Panc1 (cell line): Measurements from ENCODE around the gene HHEX. TPM values are rescaled to one million over a fixed set of nuclear protein-coding genes. Genes with fewer than 3 reads are reported as not detected.

Source experiments
- ATAC-seq: fragments of 200-7000 bp; cut with Tn5 transposase; 2 replicates; pipeline ENCODE4 v1.9.1; 2020; ENCODE audit warnings: mild to moderate bottlenecking, moderate library complexity
- BruUV-seq: library from RNA; stranded (reverse); fragments of 400-500 nt; replicated peaks from 2 replicates; lab custom pipeline; 2021; lab: Mats Ljungman, UMichigan
- CTCF ChIA-PET: fragments of 300-600 bp; sonication (Branson Sonifier 250); formaldehyde crosslinking; loops from one replicate; lab custom pipeline; 2022; ENCODE audit warnings: antibody characterized with exemption; lab: Charles Lee
- POLR2A ChIA-PET: fragments of 300-600 bp; sonication (Branson Sonifier 250); formaldehyde crosslinking; loops from one replicate; lab custom pipeline; 2022; ENCODE audit warnings: antibody characterized with exemption; lab: Charles Lee
- DNase-seq: peaks from one replicate; pipeline ENCODE4 v3.0.0-alpha.2; 2010; ENCODE audit warnings: low read depth, low spot score
- H3K27ac ChIP-seq: 2 replicates; pipeline ENCODE4 v1.5.1; 2011; ENCODE audit warnings: mild to moderate bottlenecking, low read length, inconsistent platforms
- H3K27me3 ChIP-seq: fragments of 200-500 bp; sonication (Bioruptor generic); 2 replicates; pipeline ENCODE4 v1.6.0; 2014; ENCODE audit warnings: low read length, inconsistent platforms; ENCODE audit not compliant: control insufficient read depth, insufficient read depth
- H3K36me3 ChIP-seq: fragments of 200-500 bp; sonication (Bioruptor generic); 2 replicates; pipeline ENCODE4 v1.5.1; 2014; ENCODE audit warnings: inconsistent platforms, mild to moderate bottlenecking, low read length, moderate library complexity; ENCODE audit not compliant: control insufficient read depth, insufficient read depth
- H3K4me1 ChIP-seq: 2 replicates; pipeline ENCODE4 v1.5.1; 2011; ENCODE audit warnings: inconsistent platforms, mild to moderate bottlenecking, low read length, moderate library complexity; ENCODE audit not compliant: control insufficient read depth, insufficient read depth
- H3K4me3 ChIP-seq, 2 experiments: 2 replicates each; pipeline ENCODE4 v1.5.1; 2011 to 2012; ENCODE audit warnings: low read depth in 2 of 2, low read length in 2 of 2, mild to moderate bottlenecking in 2 of 2, inconsistent platforms in 1 of 2, moderate library complexity in 1 of 2
- H3K9me3 ChIP-seq: fragments of 200-500 bp; sonication (Bioruptor generic); 2 replicates; pipeline ENCODE4 v1.5.1; 2014; ENCODE audit warnings: low read depth, mild to moderate bottlenecking, inconsistent platforms, low read length, moderate library complexity; ENCODE audit not compliant: control insufficient read depth, insufficient read depth
- POLR2AphosphoS5 ChIP-seq: IDR thresholded peaks from 2 replicates; pipeline ENCODE4 v1.6.1; 2012; ENCODE audit warnings: mild to moderate bottlenecking, low read depth, low read length, moderate library complexity
- SIN3A ChIP-seq: IDR thresholded peaks from 2 replicates; pipeline ENCODE4 v1.6.1; 2012; ENCODE audit warnings: low read depth, mild to moderate bottlenecking, low read length, moderate library complexity, borderline replicate concordance; ENCODE audit not compliant: insufficient read depth
- TCF7L2 ChIP-seq: IDR thresholded peaks from 2 replicates; pipeline ENCODE4 v1.6.1; 2011; ENCODE audit warnings: mild to moderate bottlenecking, low read depth, low read length, inconsistent platforms
- in situ Hi-C: cut with HindIII; loops from 2 replicates; pipeline ENCODE4 v1.10.0; 2016; ENCODE audit warnings: low sequenced_read_pairs, low pct_unique_long_range_greater_than_20kb
- intact Hi-C: fragments of 100-400 bp; cut with micrococcal nuclease; formaldehyde crosslinking; loops from one replicate; pipeline ENCODE4 v1.10.0; 2022; ENCODE audit not compliant: unreplicated experiment
- total RNA-seq: library from RNA; stranded (reverse); gene quantifications from one replicate; pipeline ENCODE4 v1.2.1, GENCODE V29; 2021; ENCODE audit not compliant: unreplicated experiment
- TF ChIP-seq, protein P1 (sequence below), 2 experiments: IDR thresholded peaks; 2 replicates each; pipeline ENCODE4 v1.6.1; 2011 to 2012; ENCODE audit warnings: low read depth in 2 of 2, control low read depth in 1 of 2, low read length in 1 of 2, mild to moderate bottlenecking in 1 of 2, moderate library complexity in 1 of 2; ENCODE audit not compliant: insufficient read depth in 1 of 2
- TF ChIP-seq, protein P2 (sequence below): fragments of 450-650 bp; IDR thresholded peaks from 2 replicates; pipeline ENCODE4 v1.5.1; 2017; ENCODE audit warnings: mild to moderate bottlenecking

Gene HHEX
- total RNA-seq, 1 experiment from 2014 or later: 10.1 TPM

DNA sequence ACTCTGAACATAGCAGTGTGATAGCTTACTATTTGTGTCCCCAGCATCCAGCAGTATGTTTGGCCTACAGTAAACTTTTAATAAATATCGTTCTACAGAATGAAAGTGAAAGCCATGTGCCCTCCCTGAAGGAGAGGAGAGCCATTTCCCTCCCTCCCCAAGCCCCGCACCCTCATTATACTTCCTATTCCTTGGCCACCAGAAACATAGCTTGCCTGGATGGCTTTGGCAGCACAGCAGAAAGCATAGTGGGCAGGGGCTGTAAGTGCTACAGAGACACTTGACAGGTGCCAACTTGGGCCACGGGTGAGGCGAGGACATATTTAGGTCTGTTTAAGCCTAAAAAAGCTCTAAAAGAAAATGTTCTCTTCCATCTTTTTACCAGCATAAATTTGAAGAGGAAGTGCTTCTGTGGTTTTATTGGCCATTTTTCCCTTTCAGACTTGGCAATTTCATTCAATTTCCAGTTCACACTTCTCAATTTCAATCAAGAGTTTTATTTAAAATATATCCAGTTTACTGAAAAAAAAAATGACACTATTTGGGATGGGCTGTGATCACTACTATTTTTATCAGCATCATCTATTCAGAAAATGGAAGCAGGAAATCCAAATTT, 12.7 kb downstream of the HHEX start:
- ChIA-PET CTCF (interaction anchor here (0.6 kb wide), 3 partner anchors 26 to 131 kb away, joined by 4 read pairs; no protein-coding TSS in a partner anchor), POLR2A (interaction anchor here (0.6 kb wide), 1 partner anchor 75 kb away, joined by 6 read pairs; no protein-coding TSS in a partner anchor)
- no peak for ATAC-seq

DNA sequence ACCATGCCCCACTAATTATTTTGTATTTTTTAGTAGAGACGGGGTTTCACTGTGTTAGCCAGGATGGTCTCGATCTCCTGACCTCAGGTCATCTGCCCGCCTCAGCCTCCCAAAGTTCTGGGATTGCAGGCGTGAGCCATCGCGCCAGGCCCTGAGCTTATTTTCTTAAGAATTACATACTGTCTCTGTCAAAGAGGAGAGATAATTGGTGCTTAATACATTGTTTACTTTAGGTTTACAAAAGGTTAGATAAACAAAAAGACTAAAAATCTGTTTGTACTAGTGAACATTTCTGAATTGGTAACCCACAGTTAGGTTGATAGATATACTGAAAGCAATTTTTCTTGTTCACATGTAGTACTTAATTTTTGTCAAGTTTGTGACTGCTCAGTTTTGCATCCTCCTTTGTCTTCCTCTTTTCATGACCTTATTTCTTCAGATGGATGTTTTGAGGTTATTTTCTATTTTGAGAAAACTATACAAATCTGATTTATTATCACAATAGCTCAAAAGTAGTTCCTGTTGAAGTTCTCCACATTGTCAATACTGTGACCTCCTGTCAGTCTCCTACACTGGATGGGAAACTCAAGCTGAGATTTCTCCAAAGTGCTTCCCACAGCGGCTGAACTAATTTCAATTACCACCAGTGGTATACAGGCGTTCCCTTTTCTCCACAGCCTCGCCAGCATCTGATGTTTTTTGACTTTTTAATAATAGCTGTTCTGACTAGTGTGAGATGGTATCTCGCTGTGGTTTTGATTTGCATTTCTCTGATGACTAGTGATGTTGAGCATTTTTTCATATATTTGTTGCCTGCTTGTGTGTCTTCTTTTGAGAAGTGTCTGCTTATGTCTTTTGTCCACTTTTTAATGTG, 22.5 kb downstream of the HHEX start:
- ATAC-seq: no peak
- Histone ChIP-seq H3K36me3 (no peaks in the 10 kb centered on the region), H3K4me3 (no peak overlapping the region), H3K27me3 (no peaks in the 10 kb centered on the region; the same call in 1 of the 2 replicates), H3K9me3 (no peaks in the 10 kb centered on the region), H3K4me1 (no peaks in the 10 kb centered on the region), H3K27ac (no peak overlapping the region)
- CTCF ChIA-PET: interaction anchor here (0.7 kb wide), 1 partner anchor 367 kb away, joined by 3 read pairs; no protein-coding TSS in a partner anchor
- no TSS peak for BruUV-seq
- in situ Hi-C loops (no loop called here), intact Hi-C loops (no loop called here)
- TF ChIP-seq, protein P1, sequence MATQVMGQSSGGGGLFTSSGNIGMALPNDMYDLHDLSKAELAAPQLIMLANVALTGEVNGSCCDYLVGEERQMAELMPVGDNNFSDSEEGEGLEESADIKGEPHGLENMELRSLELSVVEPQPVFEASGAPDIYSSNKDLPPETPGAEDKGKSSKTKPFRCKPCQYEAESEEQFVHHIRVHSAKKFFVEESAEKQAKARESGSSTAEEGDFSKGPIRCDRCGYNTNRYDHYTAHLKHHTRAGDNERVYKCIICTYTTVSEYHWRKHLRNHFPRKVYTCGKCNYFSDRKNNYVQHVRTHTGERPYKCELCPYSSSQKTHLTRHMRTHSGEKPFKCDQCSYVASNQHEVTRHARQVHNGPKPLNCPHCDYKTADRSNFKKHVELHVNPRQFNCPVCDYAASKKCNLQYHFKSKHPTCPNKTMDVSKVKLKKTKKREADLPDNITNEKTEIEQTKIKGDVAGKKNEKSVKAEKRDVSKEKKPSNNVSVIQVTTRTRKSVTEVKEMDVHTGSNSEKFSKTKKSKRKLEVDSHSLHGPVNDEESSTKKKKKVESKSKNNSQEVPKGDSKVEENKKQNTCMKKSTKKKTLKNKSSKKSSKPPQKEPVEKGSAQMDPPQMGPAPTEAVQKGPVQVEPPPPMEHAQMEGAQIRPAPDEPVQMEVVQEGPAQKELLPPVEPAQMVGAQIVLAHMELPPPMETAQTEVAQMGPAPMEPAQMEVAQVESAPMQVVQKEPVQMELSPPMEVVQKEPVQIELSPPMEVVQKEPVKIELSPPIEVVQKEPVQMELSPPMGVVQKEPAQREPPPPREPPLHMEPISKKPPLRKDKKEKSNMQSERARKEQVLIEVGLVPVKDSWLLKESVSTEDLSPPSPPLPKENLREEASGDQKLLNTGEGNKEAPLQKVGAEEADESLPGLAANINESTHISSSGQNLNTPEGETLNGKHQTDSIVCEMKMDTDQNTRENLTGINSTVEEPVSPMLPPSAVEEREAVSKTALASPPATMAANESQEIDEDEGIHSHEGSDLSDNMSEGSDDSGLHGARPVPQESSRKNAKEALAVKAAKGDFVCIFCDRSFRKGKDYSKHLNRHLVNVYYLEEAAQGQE (IDR thresholded peaks at IDR 0.05; ENCODE audit: insufficient read depth in 1 of 2, low read depth in 2 of 2, low read length in 1 of 2): no peak
- TF ChIP-seq TCF7L2: no peak
- no peak for TF ChIP-seq SIN3A
- TF ChIP-seq POLR2AphosphoS5: no peak
- TF ChIP-seq, protein P2, sequence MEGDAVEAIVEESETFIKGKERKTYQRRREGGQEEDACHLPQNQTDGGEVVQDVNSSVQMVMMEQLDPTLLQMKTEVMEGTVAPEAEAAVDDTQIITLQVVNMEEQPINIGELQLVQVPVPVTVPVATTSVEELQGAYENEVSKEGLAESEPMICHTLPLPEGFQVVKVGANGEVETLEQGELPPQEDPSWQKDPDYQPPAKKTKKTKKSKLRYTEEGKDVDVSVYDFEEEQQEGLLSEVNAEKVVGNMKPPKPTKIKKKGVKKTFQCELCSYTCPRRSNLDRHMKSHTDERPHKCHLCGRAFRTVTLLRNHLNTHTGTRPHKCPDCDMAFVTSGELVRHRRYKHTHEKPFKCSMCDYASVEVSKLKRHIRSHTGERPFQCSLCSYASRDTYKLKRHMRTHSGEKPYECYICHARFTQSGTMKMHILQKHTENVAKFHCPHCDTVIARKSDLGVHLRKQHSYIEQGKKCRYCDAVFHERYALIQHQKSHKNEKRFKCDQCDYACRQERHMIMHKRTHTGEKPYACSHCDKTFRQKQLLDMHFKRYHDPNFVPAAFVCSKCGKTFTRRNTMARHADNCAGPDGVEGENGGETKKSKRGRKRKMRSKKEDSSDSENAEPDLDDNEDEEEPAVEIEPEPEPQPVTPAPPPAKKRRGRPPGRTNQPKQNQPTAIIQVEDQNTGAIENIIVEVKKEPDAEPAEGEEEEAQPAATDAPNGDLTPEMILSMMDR: no peak
- DNase-seq: no peak
- POLR2A ChIA-PET: no interaction called here

More for the DNA sequence above, 12.7 kb downstream of the HHEX start:
- TF ChIP-seq, protein P2: no peak
- no peaks in the 10 kb centered on the region for H3K36me3 ChIP-seq
- H3K27ac ChIP-seq: no peak overlapping the region
- no peak overlapping the region for H3K4me3 ChIP-seq
- in situ Hi-C loops (no loop called here), intact Hi-C loops (no loop called here)
- H3K4me1 ChIP-seq: peaks cover 3% of the 10 kb centered on the region
- BruUV-seq: no TSS peak
- DNase-seq: no peak
- no peaks in the 10 kb centered on the region for H3K9me3 ChIP-seq
- H3K27me3 ChIP-seq: no peaks in the 10 kb centered on the region
